GM19468 (cell line): ENCODE results near the gene GALC.

Experiments used
- ATAC-seq: cut with Tn5 transposase; IDR thresholded peaks from one replicate; pipeline ENCODE4 v1.9.1; 2021; ENCODE audit warnings: mild to moderate bottlenecking, moderate library complexity, moderate number of reproducible peaks; ENCODE audit not compliant: unreplicated experiment; ENCODE audit errors: extremely low read depth

Gene GALC

GRCh38 chr14:87896393-87897380 is 96.3 kb downstream of the GALC start:
- ATAC-seq, result no peak

GRCh38 chr14:87894920-87895319 is 98.1 kb downstream of the GALC start:
- ATAC-seq, result no peak

- no peak for ATAC-seq
These were observed 100.2 kb downstream of the GALC start for GRCh38 chr14:87892763-87893162.

- ATAC-seq, result no peak
These were observed 104.6 kb downstream of the GALC start for GRCh38 chr14:87888136-87888999.

GRCh38 chr14:87883750-87884149 is 109.2 kb downstream of the GALC start:
- no peak for ATAC-seq
